A172 (cell line): ENCODE results near the gene SLC26A6. TPM values are rescaled to one million over a fixed set of nuclear protein-coding genes. Genes with fewer than 3 reads are reported as not detected.

Experiments used
- DNase-seq: peaks from one replicate; pipeline ENCODE4 v3.0.0-alpha.2; 2015; ENCODE audit warnings: low spot score
- total RNA-seq: library from RNA; depleted of rRNA; stranded (reverse); fragments of >200 nt; shearing (Covaris generic); gene quantifications from 2 replicates; pipeline ENCODE4 v1.2.3, GENCODE V29; 2014

SLC26A6 gene
- total RNA-seq, 1 experiment from 2014 or later: 17.5 TPM

- no peak for DNase-seq
Measured at GRCh38 chr3:48599077-48599501, 36.2 kb downstream of the SLC26A6 start.

- DNase-seq: peak; percentile 88
Measured at GRCh38 chr3:48598323-48599076, 36.8 kb downstream of the SLC26A6 start.

- DNase-seq: no peak
Measured at GRCh38 chr3:48597408-48597800, 37.9 kb downstream of the SLC26A6 start.

- DNase-seq: no peak
Measured at GRCh38 chr3:48596676-48597407, 38.4 kb downstream of the SLC26A6 start.

DNA sequence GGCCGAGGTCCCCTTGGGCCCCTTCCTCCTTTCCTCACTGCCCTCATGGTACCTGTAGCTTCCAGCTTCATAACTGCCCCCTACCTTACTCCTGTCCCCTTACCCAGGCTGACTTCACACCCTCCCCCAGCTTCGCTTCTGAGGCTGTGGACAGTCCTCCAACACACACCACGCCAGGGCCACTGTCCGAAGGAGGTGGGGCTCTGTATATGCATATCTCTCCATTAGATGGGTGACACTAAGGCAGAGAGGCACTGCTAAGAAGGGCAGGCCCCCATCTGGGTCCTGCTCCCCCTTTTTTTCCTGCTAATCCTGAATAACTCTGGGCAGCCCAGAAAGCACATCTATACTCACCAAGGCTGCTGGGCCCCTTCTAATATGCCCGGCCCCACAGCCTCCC is 39.1 kb downstream of the SLC26A6 start:
- DNase-seq: no peak

GRCh38 chr3:48595526-48596121 is 39.6 kb downstream of the SLC26A6 start:
- DNase-seq: peak; percentile 98

GRCh38 chr3:48595075-48595525 is 40.2 kb downstream of the SLC26A6 start, which contains the start of gene COL7A1:
Gene COL7A1 (minus strand): TSS chr3:48595329. CDS start chr3:48595159, 170 bp downstream.
- no peak for DNase-seq

DNA sequence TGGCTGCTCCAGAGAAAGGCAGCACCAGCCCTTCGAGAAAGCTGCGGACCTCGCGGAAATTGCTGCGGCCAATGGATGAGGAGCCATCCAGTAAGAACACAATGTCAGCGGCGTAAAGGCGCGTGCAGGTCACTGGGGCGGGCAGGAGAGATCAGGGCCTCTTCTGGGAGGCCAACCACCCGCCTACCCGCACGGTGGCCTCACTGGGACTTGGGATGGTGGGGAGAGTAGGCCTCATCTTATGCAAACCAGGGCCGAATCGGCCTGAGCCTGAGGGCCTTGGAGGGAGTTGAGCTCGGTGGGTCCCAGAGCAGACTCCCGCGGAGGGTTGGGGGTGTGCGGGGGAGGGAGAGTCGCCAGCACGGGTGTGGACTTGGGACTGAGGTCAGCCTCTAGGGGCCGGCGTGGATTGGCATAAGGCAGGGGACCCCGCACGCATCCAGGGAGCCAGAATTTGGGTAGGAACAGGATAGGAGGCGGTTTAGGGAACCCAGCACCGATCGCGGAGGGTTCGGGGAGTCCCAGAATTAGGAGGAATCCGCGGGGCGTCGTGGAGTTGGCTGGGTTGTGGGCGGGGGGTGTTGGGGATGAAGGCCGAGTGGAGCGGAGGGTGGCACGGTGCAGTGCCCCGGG is 40.7 kb downstream of the SLC26A6 start:
- peak; percentile 17 for DNase-seq

GRCh38 chr3:48593337-48593736 is 41.9 kb downstream of the SLC26A6 start:
- DNase-seq: no peak

DNA sequence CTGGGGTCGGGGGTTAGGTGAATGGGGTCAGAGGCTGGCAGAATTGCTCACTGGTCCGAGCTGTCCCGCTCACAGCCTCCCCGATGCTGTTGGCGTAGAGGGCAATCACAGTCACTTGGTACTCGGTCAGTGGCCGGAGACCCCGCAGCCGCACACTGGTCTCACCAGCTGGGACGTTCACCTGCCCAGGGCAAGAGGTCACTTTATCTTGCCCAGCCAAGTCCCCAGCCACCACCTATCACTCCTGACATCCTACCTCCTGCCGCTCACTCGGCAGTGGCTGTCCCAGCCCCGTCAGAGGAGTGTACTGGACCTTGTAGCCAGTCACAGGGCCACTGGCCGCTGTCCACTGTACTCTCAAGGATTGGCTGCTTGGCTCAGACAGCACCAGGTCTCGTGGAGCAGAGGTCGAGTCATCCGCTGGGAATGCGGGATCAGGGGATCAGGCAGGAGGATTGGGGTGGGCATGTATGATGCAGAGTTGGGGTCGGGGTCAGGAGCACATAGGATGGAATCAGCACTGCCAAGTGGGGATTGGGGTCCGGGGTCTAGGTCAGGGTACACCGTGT is 42.7 kb downstream of the SLC26A6 start:
- peak; percentile 35 for DNase-seq

- no peak for DNase-seq
Measured at GRCh38 chr3:48591886-48592518, 43.3 kb downstream of the SLC26A6 start.

GRCh38 chr3:48591436-48591835 is 43.8 kb downstream of the SLC26A6 start:
- no peak for DNase-seq

GRCh38 chr3:48588230-48588629 is 47.0 kb downstream of the SLC26A6 start:
- no peak for DNase-seq

GRCh38 chr3:48587686-48588085 is 47.6 kb downstream of the SLC26A6 start:
- no peak for DNase-seq

GRCh38 chr3:48585411-48585810 is 49.9 kb downstream of the SLC26A6 start:
- no peak for DNase-seq

- DNase-seq: no peak
Measured at GRCh38 chr3:48584836-48585235, 50.4 kb downstream of the SLC26A6 start.

DNA sequence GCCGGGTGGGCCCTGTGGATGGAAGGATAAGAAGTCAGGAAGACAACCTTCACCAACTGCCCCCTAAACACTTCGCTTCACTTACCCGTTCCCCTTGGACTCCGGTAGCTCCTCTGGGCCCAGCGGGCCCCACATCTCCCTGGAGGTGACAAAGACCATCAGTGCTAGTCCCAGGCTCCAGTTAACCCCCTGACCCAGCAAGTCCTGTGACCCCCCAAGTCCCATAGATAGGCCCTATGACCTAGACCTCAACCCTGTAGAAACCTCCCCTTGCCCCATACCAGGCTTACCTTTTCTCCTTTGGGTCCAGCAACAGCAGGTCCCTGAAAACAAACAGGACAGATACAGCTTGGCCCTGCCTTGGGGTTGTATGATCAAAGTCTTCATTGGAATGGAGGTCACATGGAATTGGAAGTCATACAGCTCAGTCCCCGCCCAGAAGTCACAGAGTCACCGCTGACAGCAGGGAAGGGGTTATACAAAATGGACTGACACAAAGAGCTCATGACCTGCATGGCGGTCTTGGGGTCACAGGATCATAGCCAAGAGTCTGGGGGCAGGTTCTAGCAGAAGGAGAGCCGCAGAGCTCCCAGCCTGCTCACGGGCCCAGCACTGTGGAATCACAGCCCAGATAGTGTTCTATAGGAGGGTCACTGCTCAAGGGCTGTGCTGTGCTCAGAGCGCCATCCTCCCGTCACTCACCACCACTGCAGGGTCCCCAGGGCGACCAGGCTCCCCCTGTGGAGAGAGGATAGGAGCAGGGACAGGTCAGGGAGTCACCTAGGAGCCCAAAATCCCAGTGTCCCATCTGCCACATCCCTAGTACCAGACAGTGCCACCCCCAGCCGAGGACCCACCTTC is 53.4 kb downstream of the SLC26A6 start:
- no peak for DNase-seq

GRCh38 chr3:48576647-48577046 is 58.6 kb downstream of the SLC26A6 start:
- DNase-seq: no peak
